Stimulated activated CD8-positive, alpha-beta memory T cell treated with anti-CD3 and anti-CD28 coated beads, Interleukin-4, amount 100 ng/mL, for 24 hours (primary cell): ENCODE measurements around the gene CYP39A1.

ENCODE experiments used
- DNase-seq: peaks from one replicate; pipeline ENCODE4 v3.0.0-alpha.2; 2020; ENCODE audit warnings: low read depth

CYP39A1 gene

GRCh38 chr6:46590765-46591164, 61.9 kb downstream of the CYP39A1 start:
- DNase-seq: no peak

DNA sequence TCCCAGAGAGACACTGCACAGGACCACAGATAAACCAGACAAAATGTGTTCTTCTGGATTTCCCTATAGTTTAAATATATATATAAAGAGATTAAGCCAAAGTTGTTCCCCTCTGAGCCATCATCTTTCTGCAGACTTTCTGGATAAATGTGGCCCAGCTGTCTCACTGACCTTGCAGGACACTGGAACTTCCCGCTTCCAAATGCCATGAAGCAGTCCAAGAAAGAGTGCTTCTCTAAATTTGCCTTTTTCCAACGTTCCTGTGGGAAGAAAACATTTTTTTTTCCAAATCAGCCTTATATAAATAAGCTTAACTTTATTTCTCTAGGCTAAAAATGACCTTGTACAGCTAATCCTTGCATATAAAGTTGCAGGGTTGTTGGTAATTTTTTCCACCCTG, 65.7 kb downstream of the CYP39A1 start:
- no peak for DNase-seq

DNA sequence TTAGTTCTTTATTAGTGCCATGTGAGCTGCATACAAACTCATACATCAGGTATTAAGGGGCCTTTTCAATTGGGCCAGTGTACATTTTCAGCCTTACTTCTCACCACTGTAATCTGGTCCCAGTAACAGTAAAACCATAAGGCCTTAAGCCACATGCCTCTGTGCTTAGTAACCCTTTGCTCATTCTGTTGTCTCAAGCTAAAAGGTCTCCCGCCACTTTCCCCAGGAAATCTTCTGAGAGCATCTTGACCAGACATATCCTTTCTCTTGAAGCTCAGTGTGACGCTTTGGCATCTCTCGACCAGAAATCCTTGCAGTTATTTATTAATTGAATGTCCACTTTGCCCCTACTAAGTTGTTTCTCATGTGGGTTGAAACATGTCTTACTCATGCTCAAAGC, 68.0 kb downstream of the CYP39A1 start:
- DNase-seq: no peak

GRCh38 chr6:46583721-46584120, 68.9 kb downstream of the CYP39A1 start:
- DNase-seq: no peak

- no peak for DNase-seq
Observed at GRCh38 chr6:46583081-46583480, 69.5 kb downstream of the CYP39A1 start.

- no peak for DNase-seq
Observed at GRCh38 chr6:46581459-46582177, 71.0 kb downstream of the CYP39A1 start.

DNA sequence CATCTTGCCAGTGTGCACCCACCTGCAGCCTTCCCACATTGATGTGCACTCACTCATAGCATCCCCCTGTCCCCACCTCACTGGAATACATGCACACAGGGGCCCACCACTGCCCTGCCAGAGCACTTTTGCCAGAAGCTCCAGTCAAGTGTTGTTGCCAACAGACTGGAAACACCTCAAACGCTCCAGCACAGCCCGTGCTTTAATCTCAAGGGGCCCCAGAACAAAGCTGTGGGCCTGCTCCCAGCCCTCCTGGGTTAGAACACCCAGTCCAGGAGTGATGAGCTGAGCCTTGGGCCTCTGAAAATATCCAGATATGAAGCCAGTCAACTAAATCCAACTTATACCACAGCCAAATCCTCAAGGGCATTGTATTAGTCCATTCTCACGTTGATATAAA, 77.1 kb downstream of the CYP39A1 start:
- DNase-seq: no peak

- no peak for DNase-seq
Observed at GRCh38 chr6:46573140-46573539, 79.5 kb downstream of the CYP39A1 start.

GRCh38 chr6:46565531-46565930, 87.1 kb downstream of the CYP39A1 start:
- DNase-seq: no peak

DNA sequence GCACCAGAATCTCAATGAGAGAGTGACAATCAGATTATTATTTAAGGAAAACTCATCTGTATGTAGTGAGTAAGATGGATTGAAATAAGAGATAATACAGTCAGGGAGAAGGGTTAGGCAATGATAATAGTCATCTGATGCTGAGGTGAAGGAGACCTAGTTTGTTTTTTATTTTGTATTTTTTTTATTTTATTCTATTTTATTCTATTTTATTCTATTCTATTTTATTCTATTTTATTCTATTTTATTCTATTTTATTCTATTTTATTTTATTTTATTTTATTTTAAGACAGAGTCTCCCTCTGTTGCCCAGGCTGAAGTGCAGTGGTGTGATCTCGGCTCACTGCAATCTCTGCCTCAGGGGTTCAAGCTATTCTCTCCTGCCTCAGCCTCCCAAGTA, 88.7 kb downstream of the CYP39A1 start:
- DNase-seq: no peak

DNA sequence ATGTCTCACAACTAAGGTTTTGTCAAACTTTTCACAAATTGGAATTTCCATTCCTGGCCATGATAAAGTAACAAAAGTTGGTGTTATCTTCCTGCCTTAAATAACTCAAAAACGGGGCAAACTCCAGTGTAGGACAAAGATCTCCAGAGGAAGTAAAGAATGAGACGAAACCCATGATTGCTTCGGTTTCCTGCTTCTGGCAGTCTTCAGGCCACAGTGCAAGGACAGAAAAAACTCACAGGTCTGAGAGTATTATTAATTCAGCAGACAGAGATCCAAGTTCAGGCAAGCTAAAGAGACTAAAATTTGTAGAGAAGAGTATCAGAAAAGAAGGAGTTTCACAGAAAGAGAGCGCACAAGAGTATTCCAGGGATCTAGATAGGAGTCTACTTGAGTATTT, 96.6 kb downstream of the CYP39A1 start:
- no peak for DNase-seq

GRCh38 chr6:46555129-46555528, 97.5 kb downstream of the CYP39A1 start:
- DNase-seq: no peak

DNA sequence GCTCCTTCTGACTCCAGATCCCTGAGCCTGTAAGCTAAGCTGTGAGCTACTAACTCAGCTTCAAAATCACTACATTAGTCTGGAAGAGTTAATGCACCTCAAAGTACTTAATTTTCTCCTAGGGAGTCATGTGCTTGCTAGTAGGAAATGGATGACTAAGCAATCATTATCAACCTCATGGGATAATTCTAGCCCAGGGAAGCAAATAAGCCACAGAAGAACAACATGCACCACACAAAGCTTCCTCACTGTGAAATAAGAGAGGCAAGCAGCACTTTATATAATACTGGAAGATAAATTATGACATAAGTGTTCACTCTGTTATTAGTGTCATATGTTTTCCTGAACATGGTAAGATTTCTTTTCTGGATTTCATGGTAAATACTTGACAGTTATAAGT, 103.5 kb downstream of the CYP39A1 start:
- no peak for DNase-seq

DNA sequence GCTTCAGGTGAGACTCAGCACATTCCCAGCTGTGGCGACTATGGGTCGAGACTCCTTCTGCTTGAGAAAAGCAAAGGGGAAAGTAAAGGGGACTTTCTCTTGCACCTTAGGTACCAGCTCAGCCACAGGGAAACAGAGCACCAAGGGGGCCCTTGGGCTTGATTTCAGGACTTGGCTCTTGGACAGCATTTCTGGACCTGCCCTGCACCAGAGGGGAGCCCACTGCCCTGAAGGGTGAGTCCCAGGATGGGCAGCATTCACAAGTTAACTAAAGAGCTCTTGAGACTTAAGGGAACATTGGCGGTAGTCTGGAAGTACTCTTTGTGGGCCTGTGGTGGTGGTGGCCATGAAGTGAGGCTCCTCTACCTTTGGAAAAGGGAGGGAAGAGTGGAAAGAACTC, 111.1 kb downstream of the CYP39A1 start:
- no peak for DNase-seq

DNA sequence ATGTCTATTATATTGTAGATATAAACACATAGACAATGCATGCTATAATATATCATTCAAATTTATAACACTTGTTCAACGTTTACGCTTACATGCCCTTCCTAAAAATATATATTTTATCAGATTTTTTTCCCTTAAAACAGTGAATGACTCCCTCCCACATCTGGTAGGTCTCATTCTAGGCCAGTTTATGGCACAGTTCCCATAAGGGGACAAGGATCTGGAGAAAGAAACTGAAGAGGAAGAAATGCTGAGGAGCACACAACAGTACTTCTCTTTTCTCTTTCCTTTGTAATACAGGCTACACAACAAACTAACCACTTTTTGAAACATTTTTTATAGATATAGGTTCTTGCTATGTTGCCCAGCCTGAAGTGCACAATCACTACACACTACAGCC, 112.8 kb downstream of the CYP39A1 start:
- DNase-seq: no peak

DNA sequence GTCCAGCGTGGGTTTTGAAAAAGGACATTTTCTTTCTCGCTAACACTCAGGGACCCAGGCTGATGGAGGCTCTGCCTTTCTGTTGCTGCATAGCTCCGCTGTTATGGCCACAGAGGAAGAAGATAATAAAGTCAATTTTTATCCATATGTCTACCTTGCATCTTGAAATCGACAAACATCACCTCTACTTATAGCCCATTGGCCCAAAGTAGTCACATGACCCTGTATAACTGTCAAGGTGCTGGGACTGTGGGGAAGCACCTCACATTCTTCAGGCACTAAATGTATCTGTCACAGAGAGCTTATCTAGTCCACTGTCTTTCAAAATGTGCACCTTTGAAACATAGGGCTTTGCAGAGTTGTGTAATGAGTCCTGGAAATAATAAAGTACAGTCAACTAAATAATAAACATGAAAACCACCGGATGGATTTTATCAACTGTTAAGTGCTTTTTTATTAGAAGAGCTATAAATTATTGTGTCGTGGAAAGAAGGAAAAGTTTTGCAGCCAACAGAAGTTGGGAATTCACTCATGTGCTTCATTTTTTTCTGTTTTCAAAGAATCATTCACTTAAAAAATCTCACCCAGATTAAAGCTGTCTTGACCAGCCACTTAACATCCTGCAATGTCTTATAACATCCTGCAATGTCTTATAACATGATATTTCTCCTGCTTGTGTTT, 113.7 kb downstream of the CYP39A1 start:
- DNase-seq: no peak

- DNase-seq: no peak
Observed at GRCh38 chr6:46530896-46531295, 121.7 kb downstream of the CYP39A1 start.

- no peak for DNase-seq
Observed at GRCh38 chr6:46528961-46529750, 123.5 kb downstream of the CYP39A1 start.

GRCh38 chr6:46526607-46527006, 126.0 kb downstream of the CYP39A1 start:
- no peak for DNase-seq

- DNase-seq: no peak
Observed at GRCh38 chr6:46525583-46525982, 127.0 kb downstream of the CYP39A1 start.

DNA sequence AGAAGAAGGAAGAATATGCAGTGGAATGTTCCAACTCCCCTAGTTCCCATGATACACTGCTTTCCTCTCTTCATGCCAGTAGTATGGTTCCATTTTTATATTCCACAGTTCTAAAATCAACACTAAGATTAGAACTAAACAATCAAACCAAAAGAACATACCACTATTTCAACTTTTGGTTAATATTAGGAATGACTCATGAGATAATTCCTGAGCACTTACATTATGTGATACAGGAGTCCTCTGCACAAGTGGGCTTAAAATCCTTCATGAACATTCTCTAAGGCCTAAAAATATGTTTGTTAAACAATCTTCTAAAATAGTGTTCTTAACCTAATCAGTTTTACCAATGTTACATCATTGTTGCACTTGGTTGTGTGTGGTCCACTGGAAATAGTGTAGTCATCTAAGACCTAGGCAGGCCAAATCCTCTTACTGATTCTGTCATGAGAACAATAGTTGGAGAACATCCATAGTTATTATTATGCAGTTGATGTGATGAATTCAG, 131.1 kb downstream of the CYP39A1 start:
- no peak for DNase-seq

- no peak for DNase-seq
Observed at GRCh38 chr6:46517202-46517601, 135.4 kb downstream of the CYP39A1 start.

DNA sequence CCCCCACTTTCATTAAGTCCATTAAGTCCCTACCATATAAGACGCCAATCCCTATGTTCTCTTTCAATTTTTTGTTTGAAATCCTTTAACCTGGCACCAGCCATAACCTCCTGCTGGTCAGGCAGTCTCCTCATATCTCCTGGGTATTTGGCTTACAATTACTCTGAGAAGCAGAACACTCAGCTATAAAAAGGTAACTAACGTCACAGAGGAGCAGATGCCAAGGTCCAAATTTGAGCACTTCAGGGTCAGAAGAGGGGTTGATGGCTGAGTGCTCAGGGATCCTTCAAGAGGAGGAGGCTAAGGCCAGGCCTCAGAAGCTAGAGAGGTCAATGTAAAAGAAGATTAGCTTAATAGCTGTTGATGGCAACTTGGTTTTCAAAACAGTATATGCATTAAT, 139.1 kb downstream of the CYP39A1 start:
- no peak for DNase-seq
